ENCODE data around the gene PTMA. TPM values are rescaled to one million over a fixed set of nuclear protein-coding genes. Genes with fewer than 3 reads are reported as not detected.

Gene PTMA
- total and polyA plus RNA-seq, 2 of the 4 experiments (the other 2 are of a cell fraction) = 380 to 742 TPM

DNA sequence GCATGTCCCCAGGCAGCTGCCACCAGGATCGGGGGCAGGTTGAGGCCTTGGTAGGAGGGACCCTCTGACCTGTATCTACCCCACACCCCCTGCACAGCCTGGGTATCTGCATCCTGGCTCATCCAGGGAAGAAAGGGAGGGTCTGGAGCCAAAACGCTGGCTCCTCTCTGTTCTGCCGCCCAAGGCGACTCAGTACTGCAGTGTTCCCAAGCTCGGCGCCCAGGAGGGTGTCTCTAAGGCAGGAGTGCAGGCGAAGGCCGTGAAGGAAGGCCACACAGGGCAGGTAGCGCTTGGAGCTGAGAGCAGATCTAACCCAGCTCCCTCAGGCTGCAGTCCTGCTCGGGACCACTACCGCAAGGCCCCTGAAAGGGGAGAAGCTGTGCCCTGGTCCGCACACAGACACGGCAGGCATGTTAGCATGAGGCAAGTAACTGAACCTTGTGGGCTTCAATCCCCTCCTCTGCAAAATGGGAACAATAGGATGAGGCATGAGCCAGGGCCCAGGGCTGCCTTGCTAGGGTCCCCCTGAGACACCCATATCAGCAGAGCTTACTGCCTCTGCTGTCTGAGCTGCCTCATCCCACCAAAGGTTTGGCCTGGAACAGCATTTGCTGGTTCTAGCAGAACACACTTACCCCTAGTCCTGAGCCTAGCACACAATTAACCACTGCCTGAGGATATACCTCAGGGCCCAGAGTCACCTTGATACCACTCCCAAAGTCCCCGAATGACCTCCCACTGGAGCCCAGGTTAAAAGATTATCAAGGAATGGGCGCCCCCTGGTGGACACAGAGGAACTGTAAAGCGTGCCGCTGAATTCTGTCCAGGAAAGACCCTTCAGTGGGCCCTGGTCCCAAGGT, 6.5 kb downstream of the PTMA start (continued):
- TF ChIP-seq, protein P1, sequence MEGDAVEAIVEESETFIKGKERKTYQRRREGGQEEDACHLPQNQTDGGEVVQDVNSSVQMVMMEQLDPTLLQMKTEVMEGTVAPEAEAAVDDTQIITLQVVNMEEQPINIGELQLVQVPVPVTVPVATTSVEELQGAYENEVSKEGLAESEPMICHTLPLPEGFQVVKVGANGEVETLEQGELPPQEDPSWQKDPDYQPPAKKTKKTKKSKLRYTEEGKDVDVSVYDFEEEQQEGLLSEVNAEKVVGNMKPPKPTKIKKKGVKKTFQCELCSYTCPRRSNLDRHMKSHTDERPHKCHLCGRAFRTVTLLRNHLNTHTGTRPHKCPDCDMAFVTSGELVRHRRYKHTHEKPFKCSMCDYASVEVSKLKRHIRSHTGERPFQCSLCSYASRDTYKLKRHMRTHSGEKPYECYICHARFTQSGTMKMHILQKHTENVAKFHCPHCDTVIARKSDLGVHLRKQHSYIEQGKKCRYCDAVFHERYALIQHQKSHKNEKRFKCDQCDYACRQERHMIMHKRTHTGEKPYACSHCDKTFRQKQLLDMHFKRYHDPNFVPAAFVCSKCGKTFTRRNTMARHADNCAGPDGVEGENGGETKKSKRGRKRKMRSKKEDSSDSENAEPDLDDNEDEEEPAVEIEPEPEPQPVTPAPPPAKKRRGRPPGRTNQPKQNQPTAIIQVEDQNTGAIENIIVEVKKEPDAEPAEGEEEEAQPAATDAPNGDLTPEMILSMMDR (conservative IDR thresholded peaks at IDR 0.05; ENCODE audit: low read depth, low read length) = peak; percentile 67
- TF ChIP-seq RAD21 (IDR thresholded peaks at IDR 0.05; ENCODE audit: low read length) = peak; percentile 60

Data from IMR-90 (cell line).